Left cardiac atrium (tissue), 4 donors: ENCODE data around the gene DNAJB6. TPM values are rescaled to one million over a fixed set of nuclear protein-coding genes. Genes with fewer than 3 reads are reported as not detected.

Source experiments
- ATAC-seq, 2 donors: fragments of 200-7000 bp; cut with Tn5 transposase; one replicate each; pipeline ENCODE4 v1.9.1; 2020; ENCODE audit warnings: mild to moderate bottlenecking in 2 of 2, moderate library complexity in 2 of 2
- DNase-seq: peaks from one replicate; pipeline ENCODE4 v3.0.0-alpha.2; 2020
- intact Hi-C, 2 donors: fragments of 100-400 bp; cut with DNase I; formaldehyde crosslinking; loops; one replicate each; pipeline versions ENCODE4 v1.14.1 to v1.15.1; 2022 to 2023
- total RNA-seq, 2 donors: library from RNA; stranded (reverse); fragmentation: NEBNext Ultra II Directional; extraction: Animal tissue kit (Norgen Biotek cat#: 25700); gene quantifications; one replicate each; pipeline ENCODE4 v1.2.1, GENCODE V29; 2021
- donor health status: DM: no; HTN: yes; CAD: no.
- donor health status: DM: no; HTN: yes; CAD: no; lungs with severe emphysema.
- donor health status: DM: yes; HTN: yes; CAD: no.
- donor health status: Dilated cardiomyopathy.

DNAJB6 gene
- total RNA-seq, 2 donors from 2014 or later: 158 to 159 TPM

- ATAC-seq (peak; percentile 45 to 76), DNase-seq (no peak)
- intact Hi-C loops: loop anchor here (2.0 to 10.0 kb wide), 2 partner anchors 442 kb away; no protein-coding TSS in a partner anchor
These were observed 95.7 kb downstream of the DNAJB6 start for GRCh38 chr7:157432541-157432956.

- intact Hi-C loops: loop anchor here (2.0 to 10.0 kb wide), 2 partner anchors 442 kb away; no protein-coding TSS in a partner anchor
- DNase-seq (no peak), ATAC-seq (peak; percentile 49 to 63)
These were observed 96.3 kb downstream of the DNAJB6 start for GRCh38 chr7:157432957-157433576.

GRCh38 chr7:157433628-157434027, 96.8 kb downstream of the DNAJB6 start:
- intact Hi-C loops: loop anchor here (2.0 to 10.0 kb wide), 2 partner anchors 441 kb away; no protein-coding TSS in a partner anchor
- no peak for DNase-seq
- no peak for ATAC-seq

- no peak for ATAC-seq
- no peak for DNase-seq
- intact Hi-C loops: loop anchor here in 1 of 2 donors (10.0 kb wide), 1 partner anchor 441 kb away; no protein-coding TSS in a partner anchor
These were observed 97.4 kb downstream of the DNAJB6 start for GRCh38 chr7:157434231-157434630.

- no peak for ATAC-seq
- DNase-seq: no peak
- intact Hi-C loops: loop anchor here in 1 of 2 donors (10.0 kb wide), 1 partner anchor 440 kb away; no protein-coding TSS in a partner anchor
These were observed 97.9 kb downstream of the DNAJB6 start for GRCh38 chr7:157434701-157435100.

- ATAC-seq (no peak), DNase-seq (no peak)
- intact Hi-C loops: loop anchor here in 1 of 2 donors (10.0 kb wide), 1 partner anchor 439 kb away; no protein-coding TSS in a partner anchor
These were observed 99.3 kb downstream of the DNAJB6 start for GRCh38 chr7:157436076-157436475.

- no peak for ATAC-seq
- intact Hi-C loops: loop anchor here in 1 of 2 donors (10.0 kb wide), 1 partner anchor 438 kb away; no protein-coding TSS in a partner anchor
- no peak for DNase-seq
These were observed 100.1 kb downstream of the DNAJB6 start for GRCh38 chr7:157436763-157437480.

- DNase-seq (no peak), ATAC-seq (no peak)
- intact Hi-C loops: loop anchor here in 1 of 2 donors (10.0 kb wide), 1 partner anchor 437 kb away; no protein-coding TSS in a partner anchor
These were observed 100.8 kb downstream of the DNAJB6 start for GRCh38 chr7:157437519-157438061.

GRCh38 chr7:157438121-157439025, 101.6 kb downstream of the DNAJB6 start:
- intact Hi-C loops: loop anchor here in 1 of 2 donors (10.0 kb wide), 1 partner anchor 436 kb away; no protein-coding TSS in a partner anchor
- ATAC-seq (no peak), DNase-seq (no peak)

- ATAC-seq: no peak
- no peak for DNase-seq
- intact Hi-C loops: loop anchor here in 1 of 2 donors (10.0 kb wide), 1 partner anchor 436 kb away; no protein-coding TSS in a partner anchor
These were observed 102.3 kb downstream of the DNAJB6 start for GRCh38 chr7:157439149-157439548.

GRCh38 chr7:157439761-157440160, 103.0 kb downstream of the DNAJB6 start:
- intact Hi-C loops: loop anchor here in 1 of 2 donors (10.0 kb wide), 1 partner anchor 435 kb away; no protein-coding TSS in a partner anchor
- ATAC-seq (no peak), DNase-seq (no peak)

GRCh38 chr7:157440346-157441022, 103.7 kb downstream of the DNAJB6 start:
- ATAC-seq (no peak), DNase-seq (no peak)
- intact Hi-C loops: no loop called here

GRCh38 chr7:157441023-157441399, 104.2 kb downstream of the DNAJB6 start:
- ATAC-seq: no peak
- intact Hi-C loops: no loop called here
- DNase-seq: no peak

- DNase-seq (no peak), ATAC-seq (no peak)
- intact Hi-C loops: no loop called here
These were observed 105.7 kb downstream of the DNAJB6 start for GRCh38 chr7:157442456-157442855.

- ATAC-seq: no peak
- no peak for DNase-seq
- intact Hi-C loops: no loop called here
These were observed 106.4 kb downstream of the DNAJB6 start for GRCh38 chr7:157442993-157443831.

GRCh38 chr7:157444011-157444842, 107.4 kb downstream of the DNAJB6 start:
- intact Hi-C loops: no loop called here
- DNase-seq (no peak), ATAC-seq (no peak)

GRCh38 chr7:157444843-157445135, 108.0 kb downstream of the DNAJB6 start:
- intact Hi-C loops: no loop called here
- DNase-seq (no peak), ATAC-seq (no peak)
